ENCODE measurements around the gene FAM53C.
"Not testable (repeated sequence)": the region's sequence is repeated elsewhere in the genome, so short reads cannot be mapped to it uniquely, and the experiment has no call there.

GRCh38 chr5:138389911-138390310 lies 51.8 kb downstream of the FAM53C start:
- TF ChIP-seq, protein P1, sequence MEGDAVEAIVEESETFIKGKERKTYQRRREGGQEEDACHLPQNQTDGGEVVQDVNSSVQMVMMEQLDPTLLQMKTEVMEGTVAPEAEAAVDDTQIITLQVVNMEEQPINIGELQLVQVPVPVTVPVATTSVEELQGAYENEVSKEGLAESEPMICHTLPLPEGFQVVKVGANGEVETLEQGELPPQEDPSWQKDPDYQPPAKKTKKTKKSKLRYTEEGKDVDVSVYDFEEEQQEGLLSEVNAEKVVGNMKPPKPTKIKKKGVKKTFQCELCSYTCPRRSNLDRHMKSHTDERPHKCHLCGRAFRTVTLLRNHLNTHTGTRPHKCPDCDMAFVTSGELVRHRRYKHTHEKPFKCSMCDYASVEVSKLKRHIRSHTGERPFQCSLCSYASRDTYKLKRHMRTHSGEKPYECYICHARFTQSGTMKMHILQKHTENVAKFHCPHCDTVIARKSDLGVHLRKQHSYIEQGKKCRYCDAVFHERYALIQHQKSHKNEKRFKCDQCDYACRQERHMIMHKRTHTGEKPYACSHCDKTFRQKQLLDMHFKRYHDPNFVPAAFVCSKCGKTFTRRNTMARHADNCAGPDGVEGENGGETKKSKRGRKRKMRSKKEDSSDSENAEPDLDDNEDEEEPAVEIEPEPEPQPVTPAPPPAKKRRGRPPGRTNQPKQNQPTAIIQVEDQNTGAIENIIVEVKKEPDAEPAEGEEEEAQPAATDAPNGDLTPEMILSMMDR (conservative IDR thresholded peaks at IDR 0.05): not testable (repeated sequence)
- TF ChIP-seq ZFX (IDR thresholded peaks at IDR 0.05): not testable (repeated sequence)

All from C4-2B (cell line).